ENCODE data around the gene ADSL.

DNA sequence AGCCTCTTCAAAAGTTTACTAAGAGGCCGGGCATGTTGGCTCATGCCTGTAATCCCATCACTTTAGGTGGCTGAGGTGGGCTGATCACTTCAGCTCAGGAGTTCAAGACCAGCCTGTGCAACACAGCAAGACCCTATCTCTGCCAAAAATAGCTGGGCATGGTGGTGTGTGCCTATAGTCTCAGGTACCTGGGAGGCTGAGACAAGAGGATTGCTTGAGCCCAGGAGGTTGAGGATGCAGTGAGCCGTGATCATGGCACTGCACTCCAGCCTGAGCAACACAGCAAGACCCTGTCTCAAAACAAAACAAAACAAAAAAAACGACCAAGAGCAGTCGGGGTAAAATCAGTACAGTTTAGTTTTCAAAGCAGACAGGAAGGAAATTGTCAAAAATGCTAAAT is 4.7 kb upstream of the ADSL start:
- TF ChIP-seq, protein P1, sequence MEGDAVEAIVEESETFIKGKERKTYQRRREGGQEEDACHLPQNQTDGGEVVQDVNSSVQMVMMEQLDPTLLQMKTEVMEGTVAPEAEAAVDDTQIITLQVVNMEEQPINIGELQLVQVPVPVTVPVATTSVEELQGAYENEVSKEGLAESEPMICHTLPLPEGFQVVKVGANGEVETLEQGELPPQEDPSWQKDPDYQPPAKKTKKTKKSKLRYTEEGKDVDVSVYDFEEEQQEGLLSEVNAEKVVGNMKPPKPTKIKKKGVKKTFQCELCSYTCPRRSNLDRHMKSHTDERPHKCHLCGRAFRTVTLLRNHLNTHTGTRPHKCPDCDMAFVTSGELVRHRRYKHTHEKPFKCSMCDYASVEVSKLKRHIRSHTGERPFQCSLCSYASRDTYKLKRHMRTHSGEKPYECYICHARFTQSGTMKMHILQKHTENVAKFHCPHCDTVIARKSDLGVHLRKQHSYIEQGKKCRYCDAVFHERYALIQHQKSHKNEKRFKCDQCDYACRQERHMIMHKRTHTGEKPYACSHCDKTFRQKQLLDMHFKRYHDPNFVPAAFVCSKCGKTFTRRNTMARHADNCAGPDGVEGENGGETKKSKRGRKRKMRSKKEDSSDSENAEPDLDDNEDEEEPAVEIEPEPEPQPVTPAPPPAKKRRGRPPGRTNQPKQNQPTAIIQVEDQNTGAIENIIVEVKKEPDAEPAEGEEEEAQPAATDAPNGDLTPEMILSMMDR (conservative IDR thresholded peaks at IDR 0.05 in 1 of 2, IDR thresholded peaks at IDR 0.05 in 1 of 2; ENCODE audit: extremely low read depth in 1 of 2, insufficient read depth in 1 of 2, low read depth in 1 of 2, low read length in 2 of 2): no peak
- no peak for TF ChIP-seq EZH2 (IDR thresholded peaks at IDR 0.05; ENCODE audit: borderline replicate concordance, low read length)

Measured in mammary epithelial cell (primary cell).